ENCODE results near the gene MCF2L2.
"Not testable (repeated sequence)": the region's sequence is repeated elsewhere in the genome, so short reads cannot be mapped to it uniquely, and the experiment has no call there.

The MCF2L2 gene

DNA sequence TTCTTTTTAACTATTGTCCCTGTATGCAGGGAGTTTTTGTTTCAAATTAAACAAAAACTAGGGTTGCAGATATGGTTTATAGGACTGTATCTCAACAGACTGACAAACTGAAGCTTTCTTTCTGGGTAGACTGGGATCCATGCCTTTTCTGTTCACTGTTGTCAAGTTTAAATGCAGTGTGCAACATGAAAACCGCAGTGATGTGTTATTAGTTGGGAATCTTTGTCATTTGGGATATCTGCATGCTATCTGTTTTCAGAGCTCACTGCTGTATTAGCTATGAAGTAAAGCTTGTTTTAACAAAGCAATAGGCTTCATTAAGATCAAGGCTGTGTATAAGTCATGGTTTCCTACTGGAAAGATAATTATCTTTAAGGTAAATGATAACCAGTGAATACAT, 21.4 kb upstream of the MCF2L2 start:
- Mint-ChIP-seq H3K27me3 (no peaks in the 10 kb centered on the region), H3K9me3 (no peaks in the 10 kb centered on the region), H3K36me3 (peaks cover 3% of the 10 kb centered on the region), H3K4me3 (no peak overlapping the region), H3K4me1 (peaks cover 20% of the 10 kb centered on the region), H3K27ac (no peak overlapping the region)

DNA sequence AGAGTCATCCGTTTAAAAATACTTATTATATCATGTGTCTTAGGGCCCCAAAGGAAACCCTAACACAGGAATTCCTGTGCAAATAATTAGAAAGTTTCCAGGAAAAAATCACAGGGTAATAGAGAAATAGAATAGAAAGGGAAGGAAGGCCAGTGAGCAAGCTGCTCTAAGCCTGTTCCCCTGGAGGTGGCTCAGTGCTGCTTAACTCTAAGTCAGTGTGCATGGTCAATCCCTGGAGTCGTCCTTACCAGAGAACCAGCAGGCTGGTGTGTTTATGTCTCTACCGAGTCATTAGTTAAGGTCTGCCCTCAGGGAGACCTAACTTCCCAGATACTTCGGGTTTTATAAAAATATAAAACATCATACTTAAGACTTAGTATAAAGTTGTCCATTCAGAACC, 21.0 kb upstream of the MCF2L2 start:
- Mint-ChIP-seq H3K27ac (no peak overlapping the region), H3K36me3 (peaks cover 3% of the 10 kb centered on the region), H3K4me3 (no peak overlapping the region), H3K9me3 (no peaks in the 10 kb centered on the region), H3K27me3 (no peaks in the 10 kb centered on the region), H3K4me1 (peaks cover 20% of the 10 kb centered on the region)

DNA sequence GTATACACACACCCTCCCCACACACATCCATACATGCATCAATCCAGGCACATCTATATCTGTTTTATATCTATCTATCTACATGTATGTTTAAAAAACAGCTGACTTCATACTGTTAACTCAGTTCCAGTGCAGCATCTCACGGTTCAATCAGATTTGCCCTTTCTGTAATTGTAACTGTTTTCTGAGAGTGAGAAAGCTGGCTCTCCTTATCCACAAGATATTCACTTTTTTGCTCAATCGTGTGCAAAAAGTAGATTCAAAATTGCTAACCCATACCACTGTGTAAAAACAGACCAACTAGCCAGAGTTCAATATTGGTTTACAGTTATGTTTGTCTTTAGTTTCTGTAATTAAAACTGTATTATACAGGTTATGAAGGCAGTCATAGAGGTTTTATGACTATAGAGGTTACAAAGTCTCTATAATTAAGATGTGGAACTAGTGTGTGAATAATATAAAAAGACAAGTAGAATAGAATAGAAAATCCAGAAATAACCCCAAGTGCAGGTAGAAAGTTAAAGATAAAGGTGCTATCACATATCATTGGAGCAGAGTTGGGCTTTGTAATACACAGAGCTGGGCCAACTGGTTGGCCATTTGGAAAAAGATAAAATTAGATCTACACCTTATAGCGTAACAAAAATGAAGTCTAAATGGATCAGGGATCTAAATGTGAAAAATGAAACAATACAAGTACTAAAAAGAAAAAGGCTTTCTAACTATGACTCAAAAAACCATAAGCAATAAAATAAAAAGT, 20.1 kb upstream of the MCF2L2 start:
- H3K27me3 Mint-ChIP-seq = no peaks in the 10 kb centered on the region
- no peak overlapping the region for H3K27ac Mint-ChIP-seq
- H3K9me3 Mint-ChIP-seq = peaks cover 3% of the 10 kb centered on the region
- H3K36me3 Mint-ChIP-seq = peaks cover 4% of the 10 kb centered on the region
- H3K4me1 Mint-ChIP-seq = peaks cover 20% of the 10 kb centered on the region
- peak overlapping the region; percentile 95 for H3K4me3 Mint-ChIP-seq

DNA sequence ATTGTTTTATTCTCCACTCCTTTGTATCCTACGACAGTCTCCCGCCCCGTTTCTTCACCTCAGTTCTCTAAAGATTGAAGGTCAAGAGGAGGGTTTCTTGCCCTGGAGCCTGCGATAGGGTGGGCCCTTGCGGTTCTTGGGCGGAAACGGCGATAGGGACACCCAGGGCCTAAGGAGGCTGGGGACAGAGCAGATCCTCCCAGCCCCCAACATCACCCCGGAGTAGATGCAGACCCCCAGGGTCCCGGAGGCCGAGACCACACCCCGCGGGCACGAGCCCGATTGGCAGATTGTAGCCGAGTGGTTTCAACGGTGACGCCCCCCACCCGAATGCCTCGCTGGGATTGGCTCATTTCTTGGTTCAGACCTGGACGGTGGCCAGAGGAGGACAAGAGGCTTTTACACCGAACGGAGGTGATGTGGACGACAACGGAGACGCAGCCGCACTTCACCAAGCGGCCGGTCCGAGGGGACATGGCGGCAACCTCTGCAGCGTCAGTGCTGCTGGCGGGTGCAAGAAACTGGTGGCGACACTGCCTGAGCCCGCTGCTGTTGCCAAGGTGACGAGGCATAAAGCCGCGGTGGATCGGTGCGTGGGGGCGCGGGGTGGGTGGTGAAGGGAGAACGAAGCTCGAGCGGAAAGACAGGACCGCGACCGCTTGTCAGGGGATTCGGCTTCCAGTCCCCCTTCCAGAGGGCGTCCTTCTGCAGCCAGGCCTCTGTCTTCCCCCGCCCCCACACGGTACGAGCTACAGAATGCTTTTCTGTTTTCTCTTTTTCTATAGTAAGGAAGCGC, 19.0 kb upstream of the MCF2L2 start:
- Mint-ChIP-seq H3K27me3 (no peaks in the 10 kb centered on the region), H3K36me3 (peaks cover 9% of the 10 kb centered on the region), H3K4me1 (peaks cover 20% of the 10 kb centered on the region)

GRCh38 chr3:183446838-183447205, 18.4 kb upstream of the MCF2L2 start:
- Mint-ChIP-seq H3K27me3 (no peaks in the 10 kb centered on the region), H3K27ac (no peak overlapping the region), H3K4me3 (peak overlapping the region; percentile 95), H3K36me3 (peaks cover 6% of the 10 kb centered on the region), H3K9me3 (peaks cover 15% of the 10 kb centered on the region), H3K4me1 (peaks cover 20% of the 10 kb centered on the region)

More for the DNA sequence above, 19.0 kb upstream of the MCF2L2 start:
- Mint-ChIP-seq H3K27ac (peak overlapping the region; percentile 68), H3K9me3 (peaks cover 14% of the 10 kb centered on the region), H3K4me3 (peak overlapping the region; percentile 95)

DNA sequence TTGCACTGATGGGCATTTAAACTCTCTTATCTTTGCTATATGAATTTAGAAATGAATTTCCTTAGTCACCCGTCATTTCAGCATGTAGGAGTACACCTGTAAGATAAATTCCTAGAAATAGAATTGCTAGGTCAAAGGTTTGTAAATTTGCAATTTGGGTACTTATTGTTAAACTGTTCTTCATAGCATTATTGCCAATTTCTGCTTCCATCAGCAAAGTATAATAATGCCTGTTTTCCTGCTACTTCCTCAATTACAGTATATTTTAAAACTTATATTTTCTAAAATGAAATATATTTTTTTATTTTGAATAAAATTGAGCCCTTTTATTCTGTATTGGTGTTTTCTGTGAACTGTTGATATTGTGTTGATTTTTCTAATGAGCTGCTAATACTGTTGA, 16.3 kb upstream of the MCF2L2 start:
- H3K27me3 Mint-ChIP-seq = no peaks in the 10 kb centered on the region
- H3K36me3 Mint-ChIP-seq = peaks cover 6% of the 10 kb centered on the region
- H3K27ac Mint-ChIP-seq = no peak overlapping the region
- no peak overlapping the region for H3K4me3 Mint-ChIP-seq
- peaks cover 20% of the 10 kb centered on the region for H3K4me1 Mint-ChIP-seq
- H3K9me3 Mint-ChIP-seq = peaks cover 19% of the 10 kb centered on the region

DNA sequence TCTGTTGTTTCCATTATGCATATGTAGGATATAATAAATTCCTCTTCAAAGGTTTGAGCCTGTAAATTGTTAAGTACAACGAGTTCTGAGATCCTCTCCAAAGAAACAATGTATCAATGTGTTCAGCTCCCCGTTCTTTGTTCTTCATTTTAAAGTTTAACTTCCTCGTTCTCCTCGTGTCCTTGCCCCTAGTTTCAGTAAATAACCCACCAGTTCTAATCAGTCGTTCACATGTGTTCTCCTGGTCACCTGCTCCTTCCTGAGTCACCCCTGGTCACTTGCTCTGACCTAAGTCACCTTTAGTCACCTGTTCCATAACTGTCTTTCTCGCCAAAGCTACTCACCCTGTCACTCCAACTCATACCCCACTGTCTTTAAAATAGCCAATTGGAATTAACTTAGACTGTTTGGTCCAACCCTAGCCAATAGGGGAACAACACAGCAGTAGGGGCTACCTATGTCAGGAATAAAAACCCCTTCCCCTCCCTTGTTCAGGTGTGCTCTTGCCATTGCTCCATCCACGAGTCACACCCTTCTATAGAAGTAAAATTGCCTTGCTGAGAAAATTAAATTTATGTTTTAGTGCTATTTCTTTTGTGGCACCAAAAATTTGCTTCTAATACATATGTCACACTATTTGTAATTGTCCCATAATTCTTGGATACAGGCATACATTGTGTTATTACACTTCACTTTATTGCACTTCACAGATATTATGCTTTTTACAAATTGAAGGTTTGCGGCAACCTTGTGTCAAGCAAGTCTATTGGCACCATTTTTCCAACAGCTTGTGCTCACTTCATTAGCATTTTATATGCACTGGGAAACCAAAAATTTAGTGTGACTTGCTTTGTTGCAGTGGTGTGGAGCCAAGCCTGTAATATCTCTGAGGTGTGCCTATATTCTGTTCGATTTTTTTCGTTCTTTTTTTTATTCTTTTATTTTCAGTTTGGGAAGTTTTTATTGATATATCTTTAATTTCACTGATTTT, 15.3 kb upstream of the MCF2L2 start:
- H3K27me3 Mint-ChIP-seq = no peaks in the 10 kb centered on the region
- no peak overlapping the region for H3K4me3 Mint-ChIP-seq
- peaks cover 16% of the 10 kb centered on the region for H3K4me1 Mint-ChIP-seq
- peaks cover 19% of the 10 kb centered on the region for H3K9me3 Mint-ChIP-seq
- H3K27ac Mint-ChIP-seq = no peak overlapping the region
- H3K36me3 Mint-ChIP-seq = peaks cover 6% of the 10 kb centered on the region

DNA sequence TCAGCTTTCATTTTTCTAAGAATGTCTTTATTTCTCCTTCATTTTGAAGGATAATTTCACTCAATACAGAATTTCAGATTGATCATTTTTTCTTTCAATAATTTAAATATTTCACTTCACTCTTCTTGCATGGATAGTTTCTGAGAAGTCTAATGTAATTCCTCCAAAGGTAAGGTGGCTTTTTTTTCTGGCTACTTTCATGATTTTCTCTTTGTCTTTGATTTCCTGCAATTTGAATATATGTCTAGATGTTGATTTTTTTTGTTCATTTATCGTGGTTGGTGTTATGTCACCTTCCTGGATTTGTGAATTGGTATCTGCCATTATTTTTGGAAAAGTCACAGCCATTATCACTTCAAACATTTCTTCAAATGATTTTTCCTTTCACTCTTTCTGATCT, 14.6 kb upstream of the MCF2L2 start:
- Mint-ChIP-seq H3K9me3 (peaks cover 19% of the 10 kb centered on the region), H3K4me1 (peaks cover 9% of the 10 kb centered on the region), H3K4me3 (no peak overlapping the region), H3K27me3 (no peaks in the 10 kb centered on the region), H3K36me3 (peaks cover 6% of the 10 kb centered on the region), H3K27ac (no peak overlapping the region)

GRCh38 chr3:183440521-183440920, 12.1 kb upstream of the MCF2L2 start:
- not testable (repeated sequence) for H3K27me3 Mint-ChIP-seq, H3K36me3 Mint-ChIP-seq, H3K4me3 Mint-ChIP-seq, H3K27ac Mint-ChIP-seq, H3K4me1 Mint-ChIP-seq
- peaks cover 19% of the 10 kb centered on the region for H3K9me3 Mint-ChIP-seq

- Mint-ChIP-seq H3K36me3 (peaks cover 6% of the 10 kb centered on the region), H3K27ac (no peak overlapping the region), H3K4me1 (no peaks in the 10 kb centered on the region), H3K9me3 (peaks cover 19% of the 10 kb centered on the region), H3K27me3 (no peaks in the 10 kb centered on the region), H3K4me3 (no peak overlapping the region)
Observed at GRCh38 chr3:183439515-183439914, 11.1 kb upstream of the MCF2L2 start.

- no peaks in the 10 kb centered on the region for H3K4me1 Mint-ChIP-seq
- no peak overlapping the region for H3K27ac Mint-ChIP-seq
- no peak overlapping the region for H3K4me3 Mint-ChIP-seq
- peaks cover 6% of the 10 kb centered on the region for H3K36me3 Mint-ChIP-seq
- peaks cover 18% of the 10 kb centered on the region for H3K9me3 Mint-ChIP-seq
- H3K27me3 Mint-ChIP-seq = no peaks in the 10 kb centered on the region
Observed at GRCh38 chr3:183438735-183439134, 10.3 kb upstream of the MCF2L2 start.

DNA sequence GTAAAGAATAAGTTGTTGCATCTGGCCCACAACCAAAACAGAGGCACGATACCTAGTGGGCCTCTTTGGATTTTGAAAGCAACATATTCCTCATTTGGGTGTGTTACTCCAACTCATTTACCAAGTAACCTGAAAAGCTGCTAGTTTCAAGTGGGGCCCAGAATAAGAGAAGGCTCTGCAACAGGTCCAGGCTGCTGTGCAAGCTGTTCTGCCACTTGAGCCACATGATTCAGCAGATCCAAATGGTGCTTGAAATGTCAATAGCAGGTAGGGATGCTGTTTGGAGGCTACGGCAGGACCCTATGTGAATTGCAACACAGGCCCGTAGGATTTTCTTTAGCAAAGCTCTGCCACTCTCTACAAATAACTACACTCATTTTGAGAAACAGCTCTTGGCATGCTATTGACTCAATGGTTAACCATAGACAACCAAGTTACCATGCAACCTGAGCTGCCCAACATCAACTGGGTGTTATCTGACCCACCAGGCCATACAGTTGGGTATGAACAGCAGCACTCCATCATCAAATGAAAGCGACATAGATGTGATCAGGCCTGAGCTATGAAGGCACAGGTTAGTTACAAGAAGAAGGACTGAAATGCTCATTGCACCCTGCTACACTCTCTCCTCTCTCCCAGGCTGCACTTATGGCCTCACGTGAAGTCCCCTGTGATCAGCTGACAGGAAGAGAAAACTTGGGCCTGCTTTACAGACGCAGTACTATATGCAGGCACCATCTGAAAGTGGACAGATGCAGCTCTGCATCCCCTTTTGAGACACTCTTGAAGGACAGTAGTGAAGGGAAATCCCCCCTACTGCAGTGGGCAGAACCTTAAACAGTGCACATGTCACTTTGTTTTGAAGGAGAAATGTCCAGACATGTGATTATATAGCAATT, 9.5 kb upstream of the MCF2L2 start:
- H3K27me3 Mint-ChIP-seq = no peaks in the 10 kb centered on the region
- no peak overlapping the region for H3K4me3 Mint-ChIP-seq
- H3K9me3 Mint-ChIP-seq = peaks cover 10% of the 10 kb centered on the region
- no peaks in the 10 kb centered on the region for H3K36me3 Mint-ChIP-seq
- H3K27ac Mint-ChIP-seq = no peak overlapping the region
- no peaks in the 10 kb centered on the region for H3K4me1 Mint-ChIP-seq

DNA sequence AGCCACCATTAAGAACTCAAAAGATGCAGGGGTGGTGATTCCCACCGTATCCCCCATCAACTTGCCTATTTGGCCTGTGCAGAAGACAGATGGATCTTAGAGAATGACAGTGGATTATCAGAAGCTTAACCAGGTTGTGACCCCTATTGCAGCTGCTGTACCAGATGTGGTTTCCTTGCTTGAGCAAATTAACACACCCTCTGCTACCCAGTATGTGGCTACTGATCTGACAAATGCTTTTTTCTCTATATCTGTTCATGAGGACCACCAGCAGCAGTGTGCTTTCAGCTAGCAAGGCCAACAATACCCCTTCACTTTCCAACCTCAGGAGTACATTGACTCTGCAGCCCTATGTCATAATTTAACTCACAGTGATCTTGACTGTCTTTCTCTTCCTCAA, 8.6 kb upstream of the MCF2L2 start:
- Mint-ChIP-seq H3K9me3 (peaks cover 4% of the 10 kb centered on the region), H3K4me3 (no peak overlapping the region)

GRCh38 chr3:183435661-183436060, 7.2 kb upstream of the MCF2L2 start:
- Mint-ChIP-seq H3K4me3 (no peak overlapping the region), H3K27me3 (no peaks in the 10 kb centered on the region), H3K9me3 (peaks cover 4% of the 10 kb centered on the region), H3K4me1 (peaks cover 7% of the 10 kb centered on the region), H3K36me3 (no peaks in the 10 kb centered on the region), H3K27ac (no peak overlapping the region)

More for the DNA sequence above, 8.6 kb upstream of the MCF2L2 start:
- Mint-ChIP-seq H3K27ac (no peak overlapping the region), H3K36me3 (no peaks in the 10 kb centered on the region), H3K27me3 (no peaks in the 10 kb centered on the region), H3K4me1 (no peaks in the 10 kb centered on the region)

- H3K27ac Mint-ChIP-seq = no peak overlapping the region
- no peaks in the 10 kb centered on the region for H3K36me3 Mint-ChIP-seq
- peaks cover 13% of the 10 kb centered on the region for H3K4me1 Mint-ChIP-seq
Observed at GRCh38 chr3:183434992-183435391, 6.6 kb upstream of the MCF2L2 start.

More at GRCh38 chr3:183434992-183435391, 6.6 kb upstream of the MCF2L2 start:
- Mint-ChIP-seq H3K4me3 (no peak overlapping the region), H3K9me3 (no peaks in the 10 kb centered on the region), H3K27me3 (no peaks in the 10 kb centered on the region)

Data from activated naive CD4-positive, alpha-beta T cell treated with anti-CD3 and anti-CD28 coated beads, Interleukin-2, amount 50 U/mL, for 24 hours (primary cell).